Stimulated activated naive CD8-positive, alpha-beta T cell treated with anti-CD3 and anti-CD28 coated beads, Interleukin-15, amount 100 ng/mL, for 72 hours (primary cell): ENCODE results near the gene FOLR1.
"Not testable (repeated sequence)": the region's sequence is repeated elsewhere in the genome, so short reads cannot be mapped to it uniquely, and the experiment has no call there.

Experiments
- ATAC-seq: fragments of 150-1000 bp; cut with Tn5 transposase; 2 replicates; pipeline ENCODE4 v1.10.0; 2021; ENCODE audit warnings: mild to moderate bottlenecking, moderate library complexity
- DNase-seq, 2 donors: peaks; one replicate each; pipeline ENCODE4 v3.0.0; 2021 to 2022
- H3K27ac Mint-ChIP-seq, 2 donors: one replicate each; pipeline ENCODE4 v1.8.0; 2022; ENCODE audit warnings: mild to moderate bottlenecking in 2 of 2, mixed read lengths in 2 of 2, moderate library complexity in 2 of 2
- H3K27me3 Mint-ChIP-seq: one replicate; pipeline ENCODE4 v1.8.0; 2022; ENCODE audit warnings: mixed read lengths
- H3K4me1 Mint-ChIP-seq: one replicate; pipeline ENCODE4 v1.8.0; 2022; ENCODE audit warnings: mild to moderate bottlenecking, mixed read lengths
- H3K4me3 Mint-ChIP-seq, 2 donors: one replicate each; pipeline ENCODE4 v1.8.0; 2022; ENCODE audit warnings: mild to moderate bottlenecking in 2 of 2, mixed read lengths in 2 of 2, moderate library complexity in 1 of 2
- H3K9me3 Mint-ChIP-seq, 2 donors: one replicate each; pipeline ENCODE4 v1.8.0; 2022; ENCODE audit warnings: mixed read lengths in 2 of 2

FOLR1 gene

GRCh38 chr11:72191961-72192381, at the start of gene FOLR1:
Gene FOLR1 (plus strand): TSS chr11:72192140. CDS start chr11:72192174, 34 bp downstream.
- no peaks in the 10 kb centered on the region for H3K9me3 Mint-ChIP-seq
- H3K27ac Mint-ChIP-seq: peak within 1 kb of the TSS in 1 of 2 donors; percentile 28
- H3K27me3 Mint-ChIP-seq: no peaks in the 10 kb centered on the region
- ATAC-seq (no peak), DNase-seq (no peak)
- no peaks in the 10 kb centered on the region for H3K4me1 Mint-ChIP-seq
- H3K4me3 Mint-ChIP-seq: no peak within 1 kb of the TSS

GRCh38 chr11:72142543-72142942, 49.4 kb upstream of the FOLR1 start:
- not testable (repeated sequence) for H3K4me3 Mint-ChIP-seq, H3K27me3 Mint-ChIP-seq, H3K4me1 Mint-ChIP-seq, ATAC-seq, H3K27ac Mint-ChIP-seq, DNase-seq, H3K9me3 Mint-ChIP-seq

- Mint-ChIP-seq H3K27ac (no peak overlapping the region), H3K27me3 (no peaks in the 10 kb centered on the region), H3K4me3 (no peak overlapping the region), H3K4me1 (no peaks in the 10 kb centered on the region), H3K9me3 (no peaks in the 10 kb centered on the region)
- no peak for DNase-seq
- no peak for ATAC-seq
These were observed 47.0 kb upstream of the FOLR1 start for GRCh38 chr11:72144807-72145565.

GRCh38 chr11:72146625-72147024, 45.3 kb upstream of the FOLR1 start:
- H3K27ac Mint-ChIP-seq: no peak overlapping the region
- no peak for ATAC-seq

GRCh38 chr11:72150882-72151281, 41.1 kb upstream of the FOLR1 start:
- DNase-seq (no peak), ATAC-seq (no peak)
- Mint-ChIP-seq H3K27ac (no peak overlapping the region), H3K27me3 (peaks cover 11% of the 10 kb centered on the region), H3K9me3 (no peaks in the 10 kb centered on the region), H3K4me3 (no peak overlapping the region), H3K4me1 (no peaks in the 10 kb centered on the region)

More at GRCh38 chr11:72146625-72147024, 45.3 kb upstream of the FOLR1 start:
- DNase-seq: no peak
- Mint-ChIP-seq H3K9me3 (no peaks in the 10 kb centered on the region), H3K27me3 (no peaks in the 10 kb centered on the region), H3K4me1 (no peaks in the 10 kb centered on the region), H3K4me3 (no peak overlapping the region)

- not testable (repeated sequence) for DNase-seq, H3K4me3 Mint-ChIP-seq, ATAC-seq, H3K27ac Mint-ChIP-seq, H3K9me3 Mint-ChIP-seq, H3K4me1 Mint-ChIP-seq
- peaks cover 15% of the 10 kb centered on the region for H3K27me3 Mint-ChIP-seq
These were observed 38.1 kb upstream of the FOLR1 start for GRCh38 chr11:72153874-72154273.

- Mint-ChIP-seq H3K4me3 (no peak overlapping the region), H3K9me3 (no peaks in the 10 kb centered on the region), H3K27ac (no peak overlapping the region), H3K27me3 (peaks cover 24% of the 10 kb centered on the region), H3K4me1 (no peaks in the 10 kb centered on the region)
- DNase-seq: no peak
- no peak for ATAC-seq
These were observed 37.1 kb upstream of the FOLR1 start for GRCh38 chr11:72154816-72155215.

GRCh38 chr11:72155751-72156150, 36.2 kb upstream of the FOLR1 start:
- Mint-ChIP-seq H3K27me3 (peaks cover 24% of the 10 kb centered on the region), H3K27ac (no peak overlapping the region), H3K4me3 (no peak overlapping the region), H3K9me3 (no peaks in the 10 kb centered on the region), H3K4me1 (no peaks in the 10 kb centered on the region)
- no peak for ATAC-seq
- DNase-seq: no peak

GRCh38 chr11:72157131-72157530, 34.8 kb upstream of the FOLR1 start:
- no peak overlapping the region for H3K27ac Mint-ChIP-seq

GRCh38 chr11:72160319-72160718, 31.6 kb upstream of the FOLR1 start:
- ATAC-seq (no peak), DNase-seq (no peak)
- H3K9me3 Mint-ChIP-seq: no peaks in the 10 kb centered on the region
- no peak overlapping the region for H3K27ac Mint-ChIP-seq
- H3K4me1 Mint-ChIP-seq: no peaks in the 10 kb centered on the region
- no peak overlapping the region for H3K4me3 Mint-ChIP-seq
- peaks cover 21% of the 10 kb centered on the region for H3K27me3 Mint-ChIP-seq

More at GRCh38 chr11:72157131-72157530, 34.8 kb upstream of the FOLR1 start:
- ATAC-seq: no peak
- H3K27me3 Mint-ChIP-seq: peaks cover 32% of the 10 kb centered on the region
- H3K4me3 Mint-ChIP-seq: no peak overlapping the region
- H3K4me1 Mint-ChIP-seq: no peaks in the 10 kb centered on the region
- no peaks in the 10 kb centered on the region for H3K9me3 Mint-ChIP-seq
- no peak for DNase-seq

- no peak overlapping the region for H3K27ac Mint-ChIP-seq
- ATAC-seq (no peak), DNase-seq (no peak)
- H3K27me3 Mint-ChIP-seq: peaks cover 21% of the 10 kb centered on the region
- H3K4me1 Mint-ChIP-seq: no peaks in the 10 kb centered on the region
- H3K4me3 Mint-ChIP-seq: no peak overlapping the region
- no peaks in the 10 kb centered on the region for H3K9me3 Mint-ChIP-seq
These were observed 28.9 kb upstream of the FOLR1 start for GRCh38 chr11:72162891-72163492.

GRCh38 chr11:72164187-72164586, 27.8 kb upstream of the FOLR1 start:
- H3K9me3 Mint-ChIP-seq, H3K27ac Mint-ChIP-seq, H3K4me3 Mint-ChIP-seq, DNase-seq, H3K4me1 Mint-ChIP-seq, ATAC-seq: not testable (repeated sequence)
- H3K27me3 Mint-ChIP-seq: peaks cover 14% of the 10 kb centered on the region

GRCh38 chr11:72169046-72169555, 22.8 kb upstream of the FOLR1 start:
- ATAC-seq, H3K27me3 Mint-ChIP-seq, H3K27ac Mint-ChIP-seq, H3K4me3 Mint-ChIP-seq, DNase-seq, H3K4me1 Mint-ChIP-seq, H3K9me3 Mint-ChIP-seq: not testable (repeated sequence)

GRCh38 chr11:72169754-72170153, 22.2 kb upstream of the FOLR1 start:
- H3K27ac Mint-ChIP-seq, H3K9me3 Mint-ChIP-seq, DNase-seq, H3K4me1 Mint-ChIP-seq, ATAC-seq, H3K27me3 Mint-ChIP-seq, H3K4me3 Mint-ChIP-seq: not testable (repeated sequence)

GRCh38 chr11:72172043-72172442, 19.9 kb upstream of the FOLR1 start:
- ATAC-seq, H3K4me3 Mint-ChIP-seq, H3K27ac Mint-ChIP-seq, DNase-seq, H3K4me1 Mint-ChIP-seq, H3K27me3 Mint-ChIP-seq, H3K9me3 Mint-ChIP-seq: not testable (repeated sequence)

- Mint-ChIP-seq H3K9me3 (no peaks in the 10 kb centered on the region), H3K4me1 (no peaks in the 10 kb centered on the region), H3K27ac (no peak overlapping the region), H3K4me3 (no peak overlapping the region), H3K27me3 (no peaks in the 10 kb centered on the region)
- DNase-seq (no peak), ATAC-seq (no peak)
These were observed 18.6 kb upstream of the FOLR1 start for GRCh38 chr11:72173291-72173690.
